Left hindlimb (tissue), 1 donor: ENCODE results near the gene UNCX.

Experiments used
- DNase-seq: peaks from one replicate; pipeline ENCODE4 v3.0.0-alpha.2; 2018

Gene UNCX

GRCh38 chr7:1233333-1234048, 819 bp downstream of the UNCX start:
- DNase-seq = no peak

- peak; percentile 17 for DNase-seq
Measured at GRCh38 chr7:1234049-1234880, 1.6 kb downstream of the UNCX start.

- peak; percentile 21 for DNase-seq
Measured at GRCh38 chr7:1234881-1235500, 2.3 kb downstream of the UNCX start.

DNA sequence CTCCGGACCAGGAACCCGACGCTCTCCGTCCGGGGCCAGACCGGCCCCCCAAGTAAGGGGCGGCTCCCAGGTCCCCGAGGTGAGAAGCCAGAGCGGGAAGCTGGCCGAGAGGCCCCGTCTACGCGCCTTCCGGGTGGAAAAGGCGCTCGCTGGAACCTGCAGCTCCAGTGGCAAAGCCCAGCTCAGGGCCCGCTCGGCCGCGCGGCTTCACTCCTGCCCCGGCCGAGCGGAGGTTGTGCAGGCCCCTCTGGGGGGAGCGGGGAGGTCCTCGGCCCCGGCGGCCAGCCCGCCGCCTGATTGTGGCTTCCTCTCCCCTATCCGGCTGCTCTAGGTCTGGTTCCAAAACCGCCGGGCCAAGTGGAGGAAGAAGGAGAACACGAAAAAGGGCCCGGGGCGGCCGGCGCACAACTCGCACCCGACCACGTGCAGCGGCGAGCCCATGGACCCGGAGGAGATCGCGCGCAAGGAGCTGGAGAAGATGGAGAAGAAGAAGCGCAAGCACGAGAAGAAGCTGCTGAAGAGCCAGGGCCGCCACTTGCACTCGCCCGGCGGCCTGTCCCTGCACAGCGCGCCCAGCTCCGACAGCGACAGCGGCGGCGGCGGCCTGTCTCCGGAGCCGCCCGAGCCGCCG, 2.9 kb downstream of the UNCX start:
- DNase-seq = peak; percentile 17

DNA sequence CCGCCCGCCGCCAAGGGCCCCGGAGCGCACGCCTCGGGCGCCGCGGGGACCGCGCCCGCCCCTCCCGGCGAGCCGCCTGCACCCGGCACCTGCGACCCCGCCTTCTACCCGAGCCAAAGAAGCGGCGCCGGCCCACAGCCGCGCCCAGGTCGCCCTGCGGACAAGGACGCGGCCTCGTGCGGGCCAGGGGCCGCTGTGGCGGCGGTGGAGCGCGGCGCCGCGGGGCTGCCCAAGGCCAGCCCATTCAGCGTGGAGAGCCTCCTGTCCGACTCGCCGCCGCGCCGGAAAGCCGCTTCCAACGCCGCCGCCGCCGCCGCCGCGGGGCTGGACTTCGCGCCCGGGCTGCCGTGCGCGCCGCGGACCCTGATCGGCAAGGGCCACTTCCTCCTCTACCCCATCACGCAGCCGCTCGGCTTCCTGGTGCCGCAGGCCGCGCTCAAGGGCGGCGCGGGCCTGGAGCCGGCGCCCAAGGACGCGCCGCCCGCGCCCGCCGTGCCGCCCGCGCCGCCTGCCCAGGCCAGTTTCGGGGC, 3.5 kb downstream of the UNCX start:
- DNase-seq = peak; percentile 34

GRCh38 chr7:1236831-1237701, 4.4 kb downstream of the UNCX start:
- peak; percentile 15 for DNase-seq

GRCh38 chr7:1237704-1238255, 5.1 kb downstream of the UNCX start:
- peak; percentile 2 for DNase-seq

- DNase-seq = no peak
Measured at GRCh38 chr7:1238450-1238882, 5.8 kb downstream of the UNCX start.

- no peak for DNase-seq
Measured at GRCh38 chr7:1238931-1239802, 6.5 kb downstream of the UNCX start.

GRCh38 chr7:1239803-1240516, 7.3 kb downstream of the UNCX start:
- DNase-seq = no peak

- DNase-seq = no peak
Measured at GRCh38 chr7:1240517-1241257, 8.0 kb downstream of the UNCX start.

DNA sequence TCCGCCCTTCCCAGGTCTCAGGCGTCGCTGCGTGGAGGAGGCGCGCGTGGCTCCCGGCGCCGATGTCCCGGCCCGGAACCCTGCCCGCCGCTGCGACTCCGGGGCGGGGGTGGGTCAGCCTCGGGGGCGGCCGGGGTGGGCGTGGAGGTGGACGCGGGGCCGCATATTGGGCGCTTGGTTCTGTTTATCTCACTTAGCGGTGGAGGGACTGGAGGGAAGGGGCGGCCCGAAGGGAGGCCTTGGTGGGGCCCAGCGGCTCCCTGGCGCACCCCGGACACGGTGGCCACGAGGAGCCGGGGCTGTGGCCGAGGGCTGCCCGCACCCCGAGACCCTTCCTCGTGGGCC, 8.6 kb downstream of the UNCX start:
- DNase-seq = no peak

DNA sequence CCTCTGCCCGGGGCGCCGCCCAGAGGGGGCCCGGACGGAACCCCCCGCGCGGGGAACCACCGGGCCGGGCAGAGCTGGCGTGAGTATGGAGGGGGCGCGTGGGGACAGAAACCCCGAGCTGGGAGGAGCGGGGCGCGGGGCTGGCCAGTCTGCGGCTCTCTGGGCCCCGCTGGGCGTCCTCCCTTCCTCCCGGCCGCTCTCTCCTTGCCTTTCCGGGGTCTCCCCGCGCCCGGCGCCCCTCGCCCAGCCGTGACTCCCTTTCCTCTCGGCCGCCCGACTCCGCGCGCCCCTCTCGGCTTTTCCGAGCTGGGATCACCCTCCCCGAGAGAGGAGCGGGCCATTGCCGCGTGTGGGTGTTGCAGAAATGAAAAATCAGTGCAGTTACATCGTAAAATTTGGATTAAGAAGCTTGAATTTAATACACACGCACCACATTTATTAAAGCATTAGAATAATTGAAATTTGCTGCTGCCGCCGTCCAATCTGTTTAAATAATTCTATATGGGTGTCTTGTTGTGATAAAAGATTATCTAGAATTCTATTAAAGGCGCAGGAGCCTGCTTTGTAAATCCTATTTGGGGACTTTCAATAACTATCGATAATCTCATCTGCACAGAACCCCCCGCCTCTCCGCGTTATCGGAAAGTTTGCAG, 9.1 kb downstream of the UNCX start:
- DNase-seq = no peak

GRCh38 chr7:1242256-1242605, 9.6 kb downstream of the UNCX start:
- no peak for DNase-seq

GRCh38 chr7:1242606-1243289, 10.1 kb downstream of the UNCX start:
- no peak for DNase-seq

DNA sequence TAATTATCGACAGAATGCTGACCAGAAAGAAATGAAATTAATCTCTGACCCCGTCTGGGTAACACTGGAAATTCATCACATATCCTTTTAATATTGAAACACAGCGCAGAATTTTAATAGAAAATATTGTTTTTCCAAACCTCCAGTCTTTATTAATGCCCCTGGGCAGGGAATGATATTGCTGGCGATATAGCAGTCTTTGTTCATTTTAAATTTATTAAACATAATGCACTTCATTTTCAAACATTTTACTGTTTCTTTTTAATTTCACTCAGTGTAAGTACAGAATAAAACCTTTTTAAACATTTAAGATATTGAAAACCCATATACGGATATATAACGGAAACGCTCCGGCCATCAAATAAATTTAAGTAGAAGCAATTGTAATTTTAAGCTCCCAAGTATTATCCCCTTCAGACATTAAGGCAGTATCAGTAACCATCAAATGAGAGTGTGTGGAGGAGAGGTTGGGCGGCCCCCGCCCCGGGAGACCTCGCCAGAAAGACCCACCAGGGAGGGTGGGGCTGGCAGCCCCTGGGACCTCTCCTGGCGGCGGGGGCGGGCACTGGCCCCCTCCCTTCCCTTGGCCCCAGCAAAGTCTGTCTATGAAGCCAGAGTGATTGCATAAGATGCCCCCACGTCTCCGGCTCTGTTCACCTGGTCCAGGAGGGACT, 10.8 kb downstream of the UNCX start:
- no peak for DNase-seq

DNA sequence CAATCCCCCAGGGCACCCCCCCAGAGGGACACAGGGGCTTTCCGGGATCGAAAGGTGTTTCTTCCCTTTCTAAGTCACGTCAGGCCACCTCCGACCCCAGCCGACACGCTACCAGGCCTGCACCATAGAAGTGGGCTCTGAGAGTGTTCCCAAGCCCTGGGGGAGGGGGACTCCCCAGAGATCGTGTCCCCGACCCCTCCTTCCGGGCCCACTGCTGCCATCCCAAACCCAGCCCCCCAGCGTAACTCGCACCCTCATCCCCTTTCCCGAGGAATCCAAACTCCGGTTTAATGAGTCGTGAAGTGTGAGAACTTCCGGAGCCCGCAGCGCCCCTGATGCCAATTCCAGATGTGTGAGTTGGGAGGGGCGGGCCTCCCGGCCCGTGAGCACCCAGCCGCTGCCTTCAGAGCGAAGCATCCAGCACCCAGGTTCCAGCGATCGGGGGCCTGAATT, 11.3 kb downstream of the UNCX start:
- no peak for DNase-seq
